ENCODE data around the gene SWAP70.
A peak's percentile ranks its signal among the peaks of the same experiment; 100 is the strongest.

SWAP70 gene

GRCh38 chr11:9681583-9682372, 17.9 kb downstream of the SWAP70 start:
- H3K4me2 ChIP-seq (ENCODE audit: low read depth, low read length, poor library complexity, severe bottlenecking): peak overlapping the region; percentile 6
- no peak overlapping the region for H3K4me3 ChIP-seq (ENCODE audit: low read length, poor library complexity, severe bottlenecking)
- no peaks in the 10 kb centered on the region for H3K36me3 ChIP-seq (ENCODE audit: insufficient read depth, low read length)
- H4K20me1 ChIP-seq (ENCODE audit: insufficient read depth, low read length, poor library complexity, severe bottlenecking): no peaks in the 10 kb centered on the region
- H3K9me3 ChIP-seq (ENCODE audit: insufficient read depth, low read depth, low read length): no peaks in the 10 kb centered on the region
- TF ChIP-seq EZH2phosphoT487 (IDR thresholded peaks at IDR 0.05; ENCODE audit: borderline replicate concordance): no peak
- no peak for TF ChIP-seq CTCF (conservative IDR thresholded peaks at IDR 0.05; ENCODE audit: low read length)
- H2AFZ ChIP-seq (ENCODE audit: low read length): no peak overlapping the region
- H3K79me2 ChIP-seq (ENCODE audit: insufficient read depth, low read length): peaks cover 21% of the 10 kb centered on the region; the same call in 1 of the 2 replicates
- no peaks in the 10 kb centered on the region for H3K27me3 ChIP-seq (ENCODE audit: insufficient read depth, low read length, poor library complexity, severe bottlenecking)
- no peaks in the 10 kb centered on the region for H3F3A ChIP-seq (ENCODE audit: low read depth)
- H3K9me2 ChIP-seq (replicated peaks; ENCODE audit: low read depth, low read length): no peaks in the 10 kb centered on the region
- H3K4me1 ChIP-seq (ENCODE audit: insufficient read depth, low read length, poor library complexity, severe bottlenecking): peaks cover 18% of the 10 kb centered on the region
- H3K9ac ChIP-seq (ENCODE audit: low read depth, low read length, poor library complexity, severe bottlenecking): no peak overlapping the region

- Histone ChIP-seq H3K36me3 (ENCODE audit: insufficient read depth, low read length) (no peaks in the 10 kb centered on the region), H3K79me2 (ENCODE audit: insufficient read depth, low read length) (peaks cover 31% of the 10 kb centered on the region; the same call in 1 of the 2 replicates), H3K9me3 (ENCODE audit: insufficient read depth, low read depth, low read length) (no peaks in the 10 kb centered on the region), H3F3A (ENCODE audit: low read depth) (no peaks in the 10 kb centered on the region), H2AFZ (ENCODE audit: low read length) (no peak overlapping the region), H3K9ac (ENCODE audit: low read depth, low read length, poor library complexity, severe bottlenecking) (no peak overlapping the region), H3K4me2 (ENCODE audit: low read depth, low read length, poor library complexity, severe bottlenecking) (peak overlapping the region; percentile 63), H4K20me1 (ENCODE audit: insufficient read depth, low read length, poor library complexity, severe bottlenecking) (no peaks in the 10 kb centered on the region), H3K4me3 (ENCODE audit: low read length, poor library complexity, severe bottlenecking) (no peak overlapping the region), H3K9me2 (replicated peaks; ENCODE audit: low read depth, low read length) (no peaks in the 10 kb centered on the region), H3K27me3 (ENCODE audit: insufficient read depth, low read length, poor library complexity, severe bottlenecking) (no peaks in the 10 kb centered on the region), H3K4me1 (ENCODE audit: insufficient read depth, low read length, poor library complexity, severe bottlenecking) (peaks cover 38% of the 10 kb centered on the region)
- TF ChIP-seq EZH2phosphoT487 (IDR thresholded peaks at IDR 0.05; ENCODE audit: borderline replicate concordance) (no peak), CTCF (conservative IDR thresholded peaks at IDR 0.05; ENCODE audit: low read length) (no peak)
Measured at GRCh38 chr11:9687711-9688477, 24.0 kb downstream of the SWAP70 start.

- peak overlapping the region; percentile 39 for H3K4me3 ChIP-seq (ENCODE audit: low read length, poor library complexity, severe bottlenecking)
- H3K9me3 ChIP-seq (ENCODE audit: insufficient read depth, low read depth, low read length): no peaks in the 10 kb centered on the region
- no peaks in the 10 kb centered on the region for H4K20me1 ChIP-seq (ENCODE audit: insufficient read depth, low read length, poor library complexity, severe bottlenecking)
- H2AFZ ChIP-seq (ENCODE audit: low read length): peak overlapping the region; percentile 51; the same call in 1 of the 2 replicates
- H3K9me2 ChIP-seq (replicated peaks; ENCODE audit: low read depth, low read length): no peaks in the 10 kb centered on the region
- H3K4me2 ChIP-seq (ENCODE audit: low read depth, low read length, poor library complexity, severe bottlenecking): peak overlapping the region; percentile 63
- no peaks in the 10 kb centered on the region for H3F3A ChIP-seq (ENCODE audit: low read depth)
- TF ChIP-seq CTCF (conservative IDR thresholded peaks at IDR 0.05; ENCODE audit: low read length): no peak
- no peaks in the 10 kb centered on the region for H3K36me3 ChIP-seq (ENCODE audit: insufficient read depth, low read length)
- no peaks in the 10 kb centered on the region for H3K27me3 ChIP-seq (ENCODE audit: insufficient read depth, low read length, poor library complexity, severe bottlenecking)
- peak overlapping the region; percentile 62 for H3K9ac ChIP-seq (ENCODE audit: low read depth, low read length, poor library complexity, severe bottlenecking)
- peaks cover 29% of the 10 kb centered on the region; the same call in 1 of the 2 replicates for H3K79me2 ChIP-seq (ENCODE audit: insufficient read depth, low read length)
- peaks cover 48% of the 10 kb centered on the region for H3K4me1 ChIP-seq (ENCODE audit: insufficient read depth, low read length, poor library complexity, severe bottlenecking)
Measured at GRCh38 chr11:9688716-9689511, 25.0 kb downstream of the SWAP70 start.
